ENCODE measurements around the gene QSOX1.
A peak's percentile ranks its signal among the peaks of the same experiment; 100 is the strongest.

The QSOX1 gene

GRCh38 chr1:180229483-180230415, 75.1 kb downstream of the QSOX1 start, which contains the start of gene LHX4:
Gene LHX4 (plus strand): TSS chr1:180230264. CDS start chr1:180230530, 266 bp downstream.
- no peaks in the 10 kb centered on the region for H3K9me3 Mint-ChIP-seq
- no peaks in the 10 kb centered on the region for H3K36me3 Mint-ChIP-seq
- CTCF ChIA-PET: no interaction called here
- DNase-seq: peak; percentile 55
- H3K27ac Mint-ChIP-seq: no peak within 1 kb of the TSS
- H3K4me3 Mint-ChIP-seq: peak within 1 kb of the TSS; percentile 70
- H3K27me3 Mint-ChIP-seq: peaks cover 91% of the 10 kb centered on the region
- peaks cover 28% of the 10 kb centered on the region for H3K4me1 Mint-ChIP-seq

GRCh38 chr1:180230416-180230790, 75.7 kb downstream of the QSOX1 start:
- no peak for DNase-seq
- H3K27me3 Mint-ChIP-seq: peaks cover 91% of the 10 kb centered on the region
- CTCF ChIA-PET: no interaction called here
- H3K4me1 Mint-ChIP-seq: peaks cover 28% of the 10 kb centered on the region
- no peak overlapping the region for H3K27ac Mint-ChIP-seq
- H3K4me3 Mint-ChIP-seq: peak overlapping the region; percentile 68
- H3K36me3 Mint-ChIP-seq: no peaks in the 10 kb centered on the region
- no peaks in the 10 kb centered on the region for H3K9me3 Mint-ChIP-seq

GRCh38 chr1:180230791-180231505, 76.3 kb downstream of the QSOX1 start:
- CTCF ChIA-PET: interaction anchor here (1.0 kb wide), 1 partner anchor 23 kb away, joined by 5 read pairs; no protein-coding TSS in a partner anchor

GRCh38 chr1:180231506-180231921, 76.8 kb downstream of the QSOX1 start:
- peak overlapping the region; percentile 68 for H3K4me3 Mint-ChIP-seq
- H3K27ac Mint-ChIP-seq: no peak overlapping the region
- CTCF ChIA-PET: interaction anchor here (1.0 kb wide), 1 partner anchor 22 kb away, joined by 5 read pairs; no protein-coding TSS in a partner anchor

More at GRCh38 chr1:180230791-180231505, 76.3 kb downstream of the QSOX1 start:
- Mint-ChIP-seq H3K4me3 (peak overlapping the region; percentile 68), H3K9me3 (no peaks in the 10 kb centered on the region), H3K27ac (no peak overlapping the region), H3K4me1 (peaks cover 32% of the 10 kb centered on the region), H3K27me3 (peaks cover 91% of the 10 kb centered on the region), H3K36me3 (no peaks in the 10 kb centered on the region)
- DNase-seq: peak; percentile 27

GRCh38 chr1:180231936-180232335, 77.3 kb downstream of the QSOX1 start:
- H3K9me3 Mint-ChIP-seq: no peaks in the 10 kb centered on the region
- H3K27ac Mint-ChIP-seq: no peak overlapping the region
- peak overlapping the region; percentile 68 for H3K4me3 Mint-ChIP-seq
- CTCF ChIA-PET: interaction anchor here (1.0 kb wide), 1 partner anchor 22 kb away, joined by 5 read pairs; no protein-coding TSS in a partner anchor
- peaks cover 91% of the 10 kb centered on the region for H3K27me3 Mint-ChIP-seq
- DNase-seq: peak; percentile 21
- peaks cover 32% of the 10 kb centered on the region for H3K4me1 Mint-ChIP-seq
- H3K36me3 Mint-ChIP-seq: peaks cover 3% of the 10 kb centered on the region

More at GRCh38 chr1:180231506-180231921, 76.8 kb downstream of the QSOX1 start:
- peaks cover 3% of the 10 kb centered on the region for H3K36me3 Mint-ChIP-seq
- no peaks in the 10 kb centered on the region for H3K9me3 Mint-ChIP-seq
- peaks cover 32% of the 10 kb centered on the region for H3K4me1 Mint-ChIP-seq
- H3K27me3 Mint-ChIP-seq: peaks cover 91% of the 10 kb centered on the region
- peak; percentile 39 for DNase-seq

GRCh38 chr1:180232521-180233043, 77.9 kb downstream of the QSOX1 start:
- peaks cover 96% of the 10 kb centered on the region for H3K27me3 Mint-ChIP-seq
- DNase-seq: no peak
- CTCF ChIA-PET: no interaction called here
- H3K36me3 Mint-ChIP-seq: peaks cover 3% of the 10 kb centered on the region
- H3K9me3 Mint-ChIP-seq: no peaks in the 10 kb centered on the region
- peaks cover 32% of the 10 kb centered on the region for H3K4me1 Mint-ChIP-seq
- no peak overlapping the region for H3K27ac Mint-ChIP-seq
- no peak overlapping the region for H3K4me3 Mint-ChIP-seq

GRCh38 chr1:180233191-180234011, 78.7 kb downstream of the QSOX1 start:
- DNase-seq: peak; percentile 14
- CTCF ChIA-PET: interaction anchor here (1.1 kb wide), 1 partner anchor 26 kb away, joined by 3 read pairs; no protein-coding TSS in a partner anchor
- peak overlapping the region; percentile 26 for H3K4me3 Mint-ChIP-seq
- peak overlapping the region; percentile 52 for H3K27ac Mint-ChIP-seq
- peaks cover 3% of the 10 kb centered on the region for H3K36me3 Mint-ChIP-seq
- peaks cover 31% of the 10 kb centered on the region for H3K4me1 Mint-ChIP-seq
- H3K9me3 Mint-ChIP-seq: no peaks in the 10 kb centered on the region
- peaks cover 99% of the 10 kb centered on the region for H3K27me3 Mint-ChIP-seq

GRCh38 chr1:180234369-180235076, 79.9 kb downstream of the QSOX1 start:
- Mint-ChIP-seq H3K27ac (peak overlapping the region; percentile 71), H3K36me3 (peaks cover 3% of the 10 kb centered on the region), H3K27me3 (peaks cover 99% of the 10 kb centered on the region), H3K4me1 (peaks cover 25% of the 10 kb centered on the region), H3K4me3 (peak overlapping the region; percentile 39), H3K9me3 (no peaks in the 10 kb centered on the region)
- DNase-seq: no peak
- CTCF ChIA-PET: interaction anchor here (1.1 kb wide), 1 partner anchor 25 kb away, joined by 3 read pairs; no protein-coding TSS in a partner anchor

GRCh38 chr1:180235077-180235501, 80.4 kb downstream of the QSOX1 start:
- DNase-seq: no peak
- H3K4me3 Mint-ChIP-seq: no peak overlapping the region
- peaks cover 25% of the 10 kb centered on the region for H3K4me1 Mint-ChIP-seq
- CTCF ChIA-PET: no interaction called here
- H3K36me3 Mint-ChIP-seq: peaks cover 3% of the 10 kb centered on the region
- no peak overlapping the region for H3K27ac Mint-ChIP-seq
- peaks cover 99% of the 10 kb centered on the region for H3K27me3 Mint-ChIP-seq
- no peaks in the 10 kb centered on the region for H3K9me3 Mint-ChIP-seq

GRCh38 chr1:180235502-180236239, 81.0 kb downstream of the QSOX1 start:
- H3K9me3 Mint-ChIP-seq: no peaks in the 10 kb centered on the region
- CTCF ChIA-PET: no interaction called here
- peaks cover 3% of the 10 kb centered on the region for H3K36me3 Mint-ChIP-seq
- H3K4me1 Mint-ChIP-seq: peaks cover 22% of the 10 kb centered on the region
- no peak for DNase-seq
- peak overlapping the region; percentile 22 for H3K27ac Mint-ChIP-seq
- H3K27me3 Mint-ChIP-seq: peaks cover 99% of the 10 kb centered on the region
- no peak overlapping the region for H3K4me3 Mint-ChIP-seq

GRCh38 chr1:180236698-180237509, 82.2 kb downstream of the QSOX1 start:
- H3K27me3 Mint-ChIP-seq: peaks cover 99% of the 10 kb centered on the region
- H3K36me3 Mint-ChIP-seq: peaks cover 3% of the 10 kb centered on the region
- H3K9me3 Mint-ChIP-seq: no peaks in the 10 kb centered on the region
- H3K4me3 Mint-ChIP-seq: no peak overlapping the region
- no peak overlapping the region for H3K27ac Mint-ChIP-seq
- CTCF ChIA-PET: no interaction called here
- DNase-seq: no peak
- peaks cover 15% of the 10 kb centered on the region for H3K4me1 Mint-ChIP-seq
